ENCODE data around the gene CDK4. TPM values are rescaled to one million over a fixed set of nuclear protein-coding genes. Genes with fewer than 3 reads are reported as not detected.

Gene CDK4
- total and polyA plus RNA-seq, 2 of the 4 experiments (the other 2 are of a cell fraction) = 261 to 297 TPM

DNA sequence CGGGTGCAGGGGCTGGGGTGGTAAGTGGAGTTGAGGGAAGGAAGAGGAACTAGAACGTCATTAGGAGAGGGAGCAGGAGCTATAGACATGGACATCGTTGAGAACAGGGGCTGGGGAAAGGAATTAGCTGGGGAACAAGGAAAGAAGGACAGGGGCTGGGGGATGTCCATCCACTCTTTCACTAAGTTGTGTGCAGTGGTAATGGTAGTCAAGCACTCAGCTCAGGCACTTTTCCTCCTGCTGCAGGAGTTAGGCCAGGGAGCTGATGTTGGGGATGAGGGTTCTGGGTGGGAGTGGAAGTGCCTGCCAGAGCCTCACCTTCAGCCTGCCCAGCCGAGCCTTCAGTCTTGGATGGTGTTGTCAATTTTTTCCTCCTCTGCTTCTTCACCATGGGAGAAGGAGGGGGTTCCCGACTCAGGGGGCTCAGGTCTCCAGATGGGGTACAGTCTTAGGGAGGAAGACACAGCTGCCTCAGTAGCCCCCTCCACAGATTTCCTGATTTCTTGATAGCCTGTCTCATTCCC lies 22.7 kb downstream of the CDK4 start:
- Histone ChIP-seq H2AK9ac (replicated peaks; ENCODE audit: low read depth, low read length, poor library complexity) (no peak overlapping the region), H3K4me3 (ENCODE audit: insufficient read depth, low read depth, low read length) (no peak overlapping the region), H4K8ac (ENCODE audit: low read depth in 2 of 2, low read length in 2 of 2) (no peak overlapping the region), H2AFZ (replicated peaks; ENCODE audit: low read length, poor library complexity) (no peak overlapping the region), H3K56ac (ENCODE audit: extremely low read depth, insufficient read depth, low read length) (no peak overlapping the region), H2BK5ac (ENCODE audit: low read depth, low read length, poor library complexity, severe bottlenecking) (no peak overlapping the region), H3K27ac (ENCODE audit: insufficient read depth, low read length) (no peak overlapping the region), H3K4ac (ENCODE audit: low read depth, low read length) (no peak overlapping the region), H2BK120ac (ENCODE audit: low read depth, low read length) (no peak overlapping the region), H2BK15ac (ENCODE audit: low read depth, low read length) (no peak overlapping the region), H4K20me1 (ENCODE audit: insufficient read depth, low read length) (peaks cover 16% of the 10 kb centered on the region; the same call in 1 of the 2 replicates), H2BK20ac (ENCODE audit: low read depth, low read length) (no peak overlapping the region), H3K27me3 (ENCODE audit: control insufficient read depth, insufficient read depth, low read length) (peaks cover 33% of the 10 kb centered on the region), H3K9ac (ENCODE audit: low read depth, low read length) (no peak overlapping the region), H2AK5ac (ENCODE audit: low read depth, low read length) (no peak overlapping the region), H3K36me3 (ENCODE audit: control insufficient read depth, insufficient read depth, low read length) (peaks cover 6% of the 10 kb centered on the region; the same call in 1 of the 2 replicates), H3K9me3 (ENCODE audit: control insufficient read depth, insufficient read depth, low read length) (no peaks in the 10 kb centered on the region), H3K4me1 (ENCODE audit: control insufficient read depth, insufficient read depth, low read length) (0 out of 2 replicates have a peak, but pooled peaks cover 4% of the 10 kb centered on the region), H3K18ac (ENCODE audit: low read depth, low read length) (no peak overlapping the region), H3K14ac (replicated peaks; ENCODE audit: low read depth, low read length) (no peak overlapping the region), H3K9me1 (ENCODE audit: insufficient read depth, low read length) (0 out of 2 replicates have a peak, but pooled peaks cover 6% of the 10 kb centered on the region), H3K79me1 (ENCODE audit: low read depth in 1 of 2, low read length in 2 of 2) (peaks cover 0 to 17% of the 10 kb centered on the region in 2 experiments; a peak in 1 of 4 replicates), H3K4me2 (ENCODE audit: low read depth, low read length) (no peak overlapping the region), H4K91ac (ENCODE audit: insufficient read depth, low read depth, low read length) (no peak overlapping the region), H3K23ac (ENCODE audit: low read depth, low read length) (no peak overlapping the region), H4K5ac (ENCODE audit: low read depth, low read length) (no peak overlapping the region)
- intact Hi-C loops (cut with micrococcal nuclease) = no loop called here
- dilution Hi-C loops (cut with HindIII; ENCODE audit: low sequenced_read_pairs, unreplicated experiment) = no loop called here
- no peak for DNase-seq
- ChIA-PET POLR2A (ENCODE audit: unreplicated experiment) (no interaction called here), CTCF (no interaction called here)
- 43% methylated on average over 2 of the region's 5 CpGs; no CpG with 5 or more reads in 1 of the 2 experiments for WGBS, 2 experiments (ENCODE audit: extremely low coverage in 2 of 2, insufficient read length in 1 of 2)
- in situ Hi-C loops (cut with MboI; ENCODE audit: low sequenced_read_pairs) = no loop called here
- TF ChIP-seq POLR2A (IDR thresholded peaks at IDR 0.05; ENCODE audit: low read depth, low read length) (no peak), MAZ (IDR thresholded peaks at IDR 0.05; ENCODE audit: borderline replicate concordance, low read depth, low read length) (no peak), RCOR1 (IDR thresholded peaks at IDR 0.05; ENCODE audit: insufficient replicate concordance, low read length) (no peak), NFE2L2 (IDR thresholded peaks at IDR 0.05; ENCODE audit: low read depth, low read length) (no peak), SMC3 (IDR thresholded peaks at IDR 0.05; ENCODE audit: low read depth, low read length) (no peak), CTCF (conservative IDR thresholded peaks at IDR 0.05; ENCODE audit: low read depth, low read length) (no peak)
- no TSS peak for BruUV-seq (replicated peaks)
- ATAC-seq (ENCODE audit: low read depth) = no peak

Data from IMR-90 (cell line).